Stimulated activated naive CD8-positive, alpha-beta T cell treated with anti-CD3 and anti-CD28 coated beads, Interleukin-15, amount 100 ng/mL, for 72 hours (primary cell): Measurements from ENCODE around the gene GAGE12H.
"Not testable (repeated sequence)": the region's sequence is repeated elsewhere in the genome, so short reads cannot be mapped to it uniquely, and the experiment has no call there.

Experiments
- ATAC-seq: fragments of 150-1000 bp; cut with Tn5 transposase; 2 replicates; pipeline ENCODE4 v1.10.0; 2021; ENCODE audit warnings: mild to moderate bottlenecking, moderate library complexity
- DNase-seq, 2 donors: peaks; one replicate each; pipeline ENCODE4 v3.0.0; 2021 to 2022
- H3K27ac Mint-ChIP-seq, 2 donors: one replicate each; pipeline ENCODE4 v1.8.0; 2022; ENCODE audit warnings: mild to moderate bottlenecking in 2 of 2, mixed read lengths in 2 of 2, moderate library complexity in 2 of 2
- H3K27me3 Mint-ChIP-seq: one replicate; pipeline ENCODE4 v1.8.0; 2022; ENCODE audit warnings: mixed read lengths
- H3K4me1 Mint-ChIP-seq: one replicate; pipeline ENCODE4 v1.8.0; 2022; ENCODE audit warnings: mild to moderate bottlenecking, mixed read lengths
- H3K4me3 Mint-ChIP-seq, 2 donors: one replicate each; pipeline ENCODE4 v1.8.0; 2022; ENCODE audit warnings: mild to moderate bottlenecking in 2 of 2, mixed read lengths in 2 of 2, moderate library complexity in 1 of 2
- H3K9me3 Mint-ChIP-seq, 2 donors: one replicate each; pipeline ENCODE4 v1.8.0; 2022; ENCODE audit warnings: mixed read lengths in 2 of 2

The GAGE12H gene, protein sequence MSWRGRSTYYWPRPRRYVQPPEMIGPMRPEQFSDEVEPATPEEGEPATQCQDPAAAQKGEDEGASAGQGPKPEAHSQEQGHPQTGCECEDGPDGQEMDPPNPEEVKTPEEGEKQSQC

DNA sequence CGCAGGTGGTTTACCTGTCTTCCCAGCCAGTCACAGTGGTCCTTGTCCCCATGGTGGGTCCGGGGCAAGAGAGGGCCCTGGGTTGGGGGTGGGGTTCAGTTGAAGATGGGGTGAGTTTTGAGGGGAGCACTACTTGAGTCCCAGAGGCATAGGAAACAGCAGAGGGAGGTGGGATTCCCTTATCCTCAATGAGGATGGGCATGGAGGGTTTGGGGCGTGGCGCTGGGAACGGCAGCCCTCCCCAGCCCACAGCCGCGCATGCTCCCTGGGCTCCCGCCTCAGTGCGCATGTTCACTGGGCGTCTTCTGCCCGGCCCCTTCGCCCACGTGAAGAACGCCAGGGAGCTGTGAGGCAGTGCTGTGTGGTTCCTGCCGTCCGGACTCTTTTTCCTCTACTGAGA, at the start of gene GAGE12H:
Gene GAGE12H (plus strand): TSS at position 301 of the 400 bp plus-strand sequence. CDS start 1,155 bp downstream, outside the sequence.
- H3K27ac Mint-ChIP-seq, ATAC-seq, DNase-seq, H3K4me3 Mint-ChIP-seq, H3K9me3 Mint-ChIP-seq, H3K4me1 Mint-ChIP-seq, H3K27me3 Mint-ChIP-seq: not testable (repeated sequence)

DNA sequence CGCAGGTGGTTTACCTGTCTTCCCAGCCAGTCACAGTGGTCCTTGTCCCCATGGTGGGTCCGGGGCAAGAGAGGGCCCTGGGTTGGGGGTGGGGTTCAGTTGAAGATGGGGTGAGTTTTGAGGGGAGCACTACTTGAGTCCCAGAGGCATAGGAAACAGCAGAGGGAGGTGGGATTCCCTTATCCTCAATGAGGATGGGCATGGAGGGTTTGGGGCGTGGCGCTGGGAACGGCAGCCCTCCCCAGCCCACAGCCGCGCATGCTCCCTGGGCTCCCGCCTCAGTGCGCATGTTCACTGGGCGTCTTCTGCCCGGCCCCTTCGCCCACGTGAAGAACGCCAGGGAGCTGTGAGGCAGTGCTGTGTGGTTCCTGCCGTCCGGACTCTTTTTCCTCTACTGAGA, 47.9 kb upstream of the GAGE12H start, which contains the start of gene GAGE12C:
Gene GAGE12C (plus strand): TSS at position 301 of the 400 bp plus-strand sequence. CDS start 1,155 bp downstream, outside the sequence.
- H3K4me1 Mint-ChIP-seq, DNase-seq, H3K4me3 Mint-ChIP-seq, H3K27me3 Mint-ChIP-seq, ATAC-seq, H3K9me3 Mint-ChIP-seq, H3K27ac Mint-ChIP-seq: not testable (repeated sequence)

DNA sequence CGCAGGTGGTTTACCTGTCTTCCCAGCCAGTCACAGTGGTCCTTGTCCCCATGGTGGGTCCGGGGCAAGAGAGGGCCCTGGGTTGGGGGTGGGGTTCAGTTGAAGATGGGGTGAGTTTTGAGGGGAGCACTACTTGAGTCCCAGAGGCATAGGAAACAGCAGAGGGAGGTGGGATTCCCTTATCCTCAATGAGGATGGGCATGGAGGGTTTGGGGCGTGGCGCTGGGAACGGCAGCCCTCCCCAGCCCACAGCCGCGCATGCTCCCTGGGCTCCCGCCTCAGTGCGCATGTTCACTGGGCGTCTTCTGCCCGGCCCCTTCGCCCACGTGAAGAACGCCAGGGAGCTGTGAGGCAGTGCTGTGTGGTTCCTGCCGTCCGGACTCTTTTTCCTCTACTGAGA, 38.3 kb upstream of the GAGE12H start, which contains the start of gene GAGE12D:
Gene GAGE12D (plus strand): TSS at position 301 of the 400 bp plus-strand sequence. CDS start 1,155 bp downstream, outside the sequence.
- H3K9me3 Mint-ChIP-seq, H3K27me3 Mint-ChIP-seq, H3K27ac Mint-ChIP-seq, H3K4me3 Mint-ChIP-seq, DNase-seq, ATAC-seq, H3K4me1 Mint-ChIP-seq: not testable (repeated sequence)

DNA sequence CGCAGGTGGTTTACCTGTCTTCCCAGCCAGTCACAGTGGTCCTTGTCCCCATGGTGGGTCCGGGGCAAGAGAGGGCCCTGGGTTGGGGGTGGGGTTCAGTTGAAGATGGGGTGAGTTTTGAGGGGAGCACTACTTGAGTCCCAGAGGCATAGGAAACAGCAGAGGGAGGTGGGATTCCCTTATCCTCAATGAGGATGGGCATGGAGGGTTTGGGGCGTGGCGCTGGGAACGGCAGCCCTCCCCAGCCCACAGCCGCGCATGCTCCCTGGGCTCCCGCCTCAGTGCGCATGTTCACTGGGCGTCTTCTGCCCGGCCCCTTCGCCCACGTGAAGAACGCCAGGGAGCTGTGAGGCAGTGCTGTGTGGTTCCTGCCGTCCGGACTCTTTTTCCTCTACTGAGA, 28.8 kb upstream of the GAGE12H start, which contains the start of gene GAGE12E:
Gene GAGE12E (plus strand): TSS at position 301 of the 400 bp plus-strand sequence. CDS start 1,155 bp downstream, outside the sequence.
- not testable (repeated sequence) for H3K9me3 Mint-ChIP-seq, ATAC-seq

DNA sequence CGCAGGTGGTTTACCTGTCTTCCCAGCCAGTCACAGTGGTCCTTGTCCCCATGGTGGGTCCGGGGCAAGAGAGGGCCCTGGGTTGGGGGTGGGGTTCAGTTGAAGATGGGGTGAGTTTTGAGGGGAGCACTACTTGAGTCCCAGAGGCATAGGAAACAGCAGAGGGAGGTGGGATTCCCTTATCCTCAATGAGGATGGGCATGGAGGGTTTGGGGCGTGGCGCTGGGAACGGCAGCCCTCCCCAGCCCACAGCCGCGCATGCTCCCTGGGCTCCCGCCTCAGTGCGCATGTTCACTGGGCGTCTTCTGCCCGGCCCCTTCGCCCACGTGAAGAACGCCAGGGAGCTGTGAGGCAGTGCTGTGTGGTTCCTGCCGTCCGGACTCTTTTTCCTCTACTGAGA, 19.2 kb upstream of the GAGE12H start, which contains the start of gene GAGE12F:
Gene GAGE12F (plus strand): TSS at position 301 of the 400 bp plus-strand sequence. CDS start 1,155 bp downstream, outside the sequence.
- H3K27ac Mint-ChIP-seq, H3K9me3 Mint-ChIP-seq: not testable (repeated sequence)

More for the DNA sequence above, 28.8 kb upstream of the GAGE12H start, which contains the start of gene GAGE12E:
- H3K4me3 Mint-ChIP-seq, H3K4me1 Mint-ChIP-seq, DNase-seq, H3K27me3 Mint-ChIP-seq, H3K27ac Mint-ChIP-seq: not testable (repeated sequence)

DNA sequence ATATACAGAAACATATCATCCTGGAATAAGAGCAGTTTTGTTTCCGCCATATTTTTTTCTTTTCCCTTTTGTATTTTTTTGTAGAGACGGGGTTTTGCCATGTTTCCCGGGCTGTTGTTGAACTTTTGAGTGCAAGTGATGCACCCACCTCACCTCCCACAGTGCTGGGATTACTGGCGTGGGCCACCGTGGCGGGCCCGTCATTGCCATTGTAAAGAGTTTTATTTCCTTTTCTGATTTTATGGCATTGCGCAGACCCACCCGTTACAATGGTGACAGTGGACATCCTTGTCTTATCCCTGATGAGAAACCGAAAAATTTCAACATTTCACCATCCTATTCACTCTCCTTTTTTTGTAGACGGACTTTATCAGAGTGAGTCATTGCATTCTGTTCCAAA, 11.0 kb upstream of the GAGE12H start:
- H3K4me1 Mint-ChIP-seq, H3K4me3 Mint-ChIP-seq, H3K27ac Mint-ChIP-seq, H3K9me3 Mint-ChIP-seq, H3K27me3 Mint-ChIP-seq, DNase-seq, ATAC-seq: not testable (repeated sequence)

More for the DNA sequence above, 19.2 kb upstream of the GAGE12H start, which contains the start of gene GAGE12F:
- H3K27me3 Mint-ChIP-seq, H3K4me3 Mint-ChIP-seq, ATAC-seq, H3K4me1 Mint-ChIP-seq, DNase-seq: not testable (repeated sequence)

DNA sequence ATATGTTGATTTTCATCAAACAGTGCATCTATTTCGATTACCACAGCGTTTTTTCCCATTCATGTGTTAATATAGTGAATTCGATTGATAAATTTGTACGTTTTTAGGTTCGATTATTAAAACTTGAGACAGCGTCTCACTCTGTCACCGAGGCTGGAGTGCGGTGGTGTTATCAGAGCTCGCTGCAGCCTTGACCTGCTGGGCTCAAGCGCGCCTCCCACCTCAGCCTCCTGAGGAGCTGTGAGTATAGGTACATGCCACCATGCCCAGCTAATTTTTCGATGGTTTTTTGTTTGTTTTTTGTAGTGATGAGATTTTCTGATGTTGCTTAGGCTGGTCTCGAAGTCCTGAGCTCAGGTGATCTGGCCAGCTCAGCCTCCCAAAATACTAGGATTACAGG, 10.6 kb upstream of the GAGE12H start:
- ATAC-seq, H3K27me3 Mint-ChIP-seq, H3K27ac Mint-ChIP-seq, DNase-seq, H3K4me3 Mint-ChIP-seq, H3K4me1 Mint-ChIP-seq, H3K9me3 Mint-ChIP-seq: not testable (repeated sequence)

DNA sequence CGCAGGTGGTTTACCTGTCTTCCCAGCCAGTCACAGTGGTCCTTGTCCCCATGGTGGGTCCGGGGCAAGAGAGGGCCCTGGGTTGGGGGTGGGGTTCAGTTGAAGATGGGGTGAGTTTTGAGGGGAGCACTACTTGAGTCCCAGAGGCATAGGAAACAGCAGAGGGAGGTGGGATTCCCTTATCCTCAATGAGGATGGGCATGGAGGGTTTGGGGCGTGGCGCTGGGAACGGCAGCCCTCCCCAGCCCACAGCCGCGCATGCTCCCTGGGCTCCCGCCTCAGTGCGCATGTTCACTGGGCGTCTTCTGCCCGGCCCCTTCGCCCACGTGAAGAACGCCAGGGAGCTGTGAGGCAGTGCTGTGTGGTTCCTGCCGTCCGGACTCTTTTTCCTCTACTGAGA, 9.6 kb upstream of the GAGE12H start, which contains the start of gene GAGE12G:
Gene GAGE12G (plus strand): TSS at position 301 of the 400 bp plus-strand sequence. CDS start 1,155 bp downstream, outside the sequence.
- not testable (repeated sequence) for DNase-seq, H3K27ac Mint-ChIP-seq, ATAC-seq, H3K9me3 Mint-ChIP-seq, H3K4me3 Mint-ChIP-seq, H3K4me1 Mint-ChIP-seq, H3K27me3 Mint-ChIP-seq

DNA sequence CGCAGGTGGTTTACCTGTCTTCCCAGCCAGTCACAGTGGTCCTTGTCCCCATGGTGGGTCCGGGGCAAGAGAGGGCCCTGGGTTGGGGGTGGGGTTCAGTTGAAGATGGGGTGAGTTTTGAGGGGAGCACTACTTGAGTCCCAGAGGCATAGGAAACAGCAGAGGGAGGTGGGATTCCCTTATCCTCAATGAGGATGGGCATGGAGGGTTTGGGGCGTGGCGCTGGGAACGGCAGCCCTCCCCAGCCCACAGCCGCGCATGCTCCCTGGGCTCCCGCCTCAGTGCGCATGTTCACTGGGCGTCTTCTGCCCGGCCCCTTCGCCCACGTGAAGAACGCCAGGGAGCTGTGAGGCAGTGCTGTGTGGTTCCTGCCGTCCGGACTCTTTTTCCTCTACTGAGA, 9.4 kb downstream of the GAGE12H start, which contains the start of gene GAGE2A:
Gene GAGE2A (plus strand): TSS at position 301 of the 400 bp plus-strand sequence. CDS start 1,155 bp downstream, outside the sequence.
- H3K4me3 Mint-ChIP-seq, ATAC-seq, DNase-seq, H3K27ac Mint-ChIP-seq, H3K4me1 Mint-ChIP-seq, H3K9me3 Mint-ChIP-seq, H3K27me3 Mint-ChIP-seq: not testable (repeated sequence)

DNA sequence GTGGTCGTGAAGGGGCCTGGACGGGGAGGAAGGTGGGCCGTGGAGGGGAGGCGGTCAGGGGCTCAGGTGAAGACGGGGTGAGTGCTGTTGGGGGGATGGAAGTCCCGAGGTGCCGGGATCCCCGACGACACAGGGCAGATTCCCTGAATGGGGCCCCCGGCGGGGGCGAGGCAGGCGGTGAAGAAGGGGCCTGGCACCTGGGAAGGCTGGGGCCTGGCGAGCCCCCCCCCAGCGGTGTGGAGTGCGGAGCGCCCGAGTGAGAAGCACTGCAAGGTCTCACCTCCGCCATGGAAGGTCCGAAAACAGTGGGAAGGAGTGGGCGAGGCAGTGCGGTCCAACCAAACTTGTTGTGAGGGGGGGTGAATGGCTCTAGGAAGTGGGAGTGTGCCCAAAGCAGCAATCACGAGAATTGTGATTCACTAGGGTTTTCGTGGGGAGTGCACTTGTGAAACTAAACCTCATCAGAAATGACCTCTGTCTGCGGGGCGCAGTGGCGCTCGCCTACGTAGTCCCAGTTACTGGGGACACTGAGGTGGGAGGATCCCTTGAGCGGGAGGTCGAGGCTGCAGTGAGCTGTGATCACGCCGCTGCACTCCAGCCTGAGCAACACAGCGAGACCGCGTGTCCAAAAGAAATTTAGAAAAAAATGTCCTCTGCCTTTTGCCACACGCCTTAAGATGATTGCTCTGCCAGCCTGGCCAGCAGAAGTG, 10.2 kb downstream of the GAGE12H start:
- not testable (repeated sequence) for H3K4me1 Mint-ChIP-seq, H3K27me3 Mint-ChIP-seq, ATAC-seq, H3K9me3 Mint-ChIP-seq, H3K4me3 Mint-ChIP-seq, H3K27ac Mint-ChIP-seq
- peak; percentile 1 to 9 for DNase-seq

DNA sequence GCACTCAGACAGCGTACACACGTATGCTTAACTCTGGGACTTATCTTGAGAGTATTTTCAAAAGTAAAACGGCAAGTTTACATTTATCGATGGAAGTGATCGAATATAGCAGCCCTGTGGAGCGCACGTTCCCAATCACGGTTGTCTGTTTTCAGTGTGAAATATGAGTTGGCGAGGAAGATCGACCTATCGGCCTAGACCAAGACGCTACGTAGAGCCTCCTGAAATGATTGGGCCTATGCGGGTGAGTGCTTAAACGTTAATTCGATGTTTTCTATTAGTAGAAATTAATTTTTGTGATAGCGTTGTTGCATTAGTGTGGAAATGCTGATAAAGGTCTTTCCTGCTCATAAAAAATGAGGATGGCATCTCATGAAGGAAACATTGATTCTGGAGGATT, 10.7 kb downstream of the GAGE12H start:
- not testable (repeated sequence) for H3K4me1 Mint-ChIP-seq, H3K9me3 Mint-ChIP-seq, DNase-seq, ATAC-seq, H3K27me3 Mint-ChIP-seq, H3K27ac Mint-ChIP-seq, H3K4me3 Mint-ChIP-seq

DNA sequence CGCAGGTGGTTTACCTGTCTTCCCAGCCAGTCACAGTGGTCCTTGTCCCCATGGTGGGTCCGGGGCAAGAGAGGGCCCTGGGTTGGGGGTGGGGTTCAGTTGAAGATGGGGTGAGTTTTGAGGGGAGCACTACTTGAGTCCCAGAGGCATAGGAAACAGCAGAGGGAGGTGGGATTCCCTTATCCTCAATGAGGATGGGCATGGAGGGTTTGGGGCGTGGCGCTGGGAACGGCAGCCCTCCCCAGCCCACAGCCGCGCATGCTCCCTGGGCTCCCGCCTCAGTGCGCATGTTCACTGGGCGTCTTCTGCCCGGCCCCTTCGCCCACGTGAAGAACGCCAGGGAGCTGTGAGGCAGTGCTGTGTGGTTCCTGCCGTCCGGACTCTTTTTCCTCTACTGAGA, 19.0 kb downstream of the GAGE12H start, which contains the start of gene GAGE1:
Gene GAGE1 (plus strand): TSS at position 301 of the 400 bp plus-strand sequence. CDS start 1,155 bp downstream, outside the sequence.
- H3K27me3 Mint-ChIP-seq, H3K4me3 Mint-ChIP-seq, H3K4me1 Mint-ChIP-seq, H3K9me3 Mint-ChIP-seq, H3K27ac Mint-ChIP-seq, DNase-seq, ATAC-seq: not testable (repeated sequence)

DNA sequence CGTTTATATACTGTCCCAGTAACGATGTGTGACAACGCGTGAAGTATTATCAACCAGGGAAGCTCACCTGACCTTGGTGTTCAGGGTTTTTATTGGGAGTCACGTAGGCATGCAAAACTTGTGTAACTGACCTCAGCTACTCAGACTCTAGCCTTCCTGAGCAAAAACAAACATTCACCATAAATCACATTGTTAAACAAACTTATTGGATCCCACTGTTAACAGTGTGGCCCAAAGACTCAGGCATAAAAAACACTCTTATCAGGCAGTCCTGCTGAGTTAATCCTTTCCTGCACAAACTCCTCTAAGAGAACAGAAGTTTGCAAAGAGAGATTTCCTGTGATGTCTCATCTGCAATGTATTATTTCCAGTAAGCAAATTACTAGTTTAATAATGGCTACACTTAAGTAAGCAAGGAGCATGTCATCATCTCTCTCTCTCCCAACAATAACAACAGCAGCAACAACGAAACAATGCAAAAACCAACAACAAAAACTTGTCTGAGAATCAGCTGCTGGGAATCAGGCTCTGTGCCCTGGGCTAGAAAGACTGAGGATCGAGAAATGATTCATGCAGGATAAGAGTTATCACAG, 31.1 kb downstream of the GAGE12H start:
- no peaks in the 10 kb centered on the region for H3K9me3 Mint-ChIP-seq
- no peak for ATAC-seq
- no peak overlapping the region for H3K27ac Mint-ChIP-seq

DNA sequence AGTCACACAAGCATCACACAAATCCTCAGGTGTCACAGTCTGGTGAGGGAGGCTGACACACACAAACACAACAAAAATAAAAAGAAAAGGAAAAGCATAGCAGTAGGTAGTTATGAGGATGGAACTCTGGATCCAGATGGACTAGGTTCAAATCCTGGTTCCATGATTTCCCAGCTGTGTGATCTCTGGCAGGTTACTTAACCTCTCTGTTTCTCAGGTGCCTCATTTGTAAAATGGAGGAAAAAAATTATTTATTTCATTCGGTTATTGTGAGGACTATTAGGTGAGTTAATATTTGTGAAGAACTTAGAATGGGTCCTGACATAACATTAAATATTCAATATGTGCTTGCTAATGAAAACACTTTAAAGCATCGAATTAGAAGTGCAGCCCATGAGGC, 38.8 kb downstream of the GAGE12H start:
- Mint-ChIP-seq H3K9me3 (no peaks in the 10 kb centered on the region), H3K27me3 (no peaks in the 10 kb centered on the region), H3K4me1 (no peaks in the 10 kb centered on the region), H3K4me3 (no peak overlapping the region), H3K27ac (no peak overlapping the region)
- ATAC-seq (no peak), DNase-seq (no peak)

More for the DNA sequence above, 31.1 kb downstream of the GAGE12H start:
- Mint-ChIP-seq H3K4me3 (no peak overlapping the region), H3K4me1 (no peaks in the 10 kb centered on the region), H3K27me3 (no peaks in the 10 kb centered on the region)
- DNase-seq = no peak

DNA sequence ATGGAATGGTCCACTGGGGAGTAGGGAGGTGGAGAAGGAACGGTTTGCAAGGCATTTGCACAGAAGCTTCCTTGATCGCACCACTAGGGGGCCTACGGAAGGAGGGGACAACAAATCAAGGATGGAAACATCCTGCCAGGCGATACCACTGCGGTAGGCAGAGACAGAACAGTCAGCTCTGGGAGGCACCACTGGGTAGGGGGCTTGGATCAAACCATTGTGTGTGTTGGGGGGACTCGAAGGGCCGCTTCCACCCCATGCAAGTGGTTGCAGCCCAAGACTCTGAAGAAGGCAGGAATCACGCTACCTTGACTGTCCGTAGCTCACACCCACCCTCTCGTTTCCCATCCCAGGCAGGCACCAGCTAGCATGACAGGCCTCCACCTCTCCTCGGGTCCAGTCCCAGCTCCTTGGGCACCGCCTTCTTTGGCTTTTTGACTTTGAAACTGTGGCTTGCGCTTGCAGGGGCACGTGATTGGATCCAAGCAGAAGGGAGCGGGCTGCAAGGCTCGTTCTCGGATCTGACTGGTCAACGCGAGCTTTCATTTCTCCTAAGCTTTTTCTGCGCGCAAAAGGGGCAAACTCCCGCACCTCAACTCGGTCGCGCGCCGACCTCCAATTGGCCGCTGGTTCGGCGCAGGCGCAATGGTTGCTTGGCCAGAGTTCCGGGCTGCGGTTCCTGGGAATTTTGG, 47.5 kb downstream of the GAGE12H start:
- no peaks in the 10 kb centered on the region for H3K9me3 Mint-ChIP-seq
- ATAC-seq (peak; percentile 72), DNase-seq (peak; percentile 17 to 38)
- H3K4me3 Mint-ChIP-seq = peak overlapping the region; percentile 61 to 62
- no peaks in the 10 kb centered on the region for H3K4me1 Mint-ChIP-seq
- H3K27me3 Mint-ChIP-seq = no peaks in the 10 kb centered on the region
- no peak overlapping the region for H3K27ac Mint-ChIP-seq
